GM18858 (cell line): Measurements from ENCODE around the gene WDR27.

ENCODE experiments used
- ATAC-seq: cut with Tn5 transposase; IDR thresholded peaks from one replicate; pipeline ENCODE4 v1.9.1; 2021; ENCODE audit not compliant: unreplicated experiment

The WDR27 gene

DNA sequence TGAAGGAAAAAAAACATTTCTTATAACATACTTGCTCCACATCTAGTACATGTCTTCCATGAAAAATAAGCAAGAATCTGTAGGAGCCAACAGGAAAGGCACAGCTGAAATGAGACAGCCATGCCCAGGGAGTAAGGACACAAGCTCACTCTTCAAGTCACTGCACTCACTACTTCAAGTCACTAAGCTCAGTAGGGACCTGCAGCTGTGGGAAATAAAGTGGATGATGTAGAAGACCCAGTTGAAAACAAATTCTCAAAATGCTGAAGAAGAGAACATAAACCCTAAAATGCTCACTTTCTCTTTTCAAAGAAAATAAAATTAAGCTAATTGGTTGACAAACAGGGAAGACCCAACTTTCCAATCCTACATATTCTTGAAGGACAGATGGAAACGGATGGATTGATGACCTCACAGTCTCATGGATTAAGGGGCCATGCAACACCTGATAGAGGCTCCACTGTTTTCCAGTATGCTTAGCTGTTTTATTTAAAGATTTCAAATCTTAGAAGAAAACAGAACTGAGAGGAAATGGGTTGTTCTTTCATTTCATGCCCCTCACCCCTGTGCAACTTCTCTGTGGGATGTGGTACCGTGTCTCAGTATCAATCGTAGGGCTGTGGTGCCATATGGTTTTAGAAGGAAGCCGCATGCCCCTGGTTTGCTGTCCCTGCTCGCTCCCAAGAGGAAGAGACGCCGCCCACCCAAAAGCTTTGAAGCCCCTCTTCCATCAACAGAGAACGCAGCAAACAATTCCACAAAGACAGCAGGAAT lies 133.3 kb downstream of the WDR27 start:
- ATAC-seq: peak; percentile 71

DNA sequence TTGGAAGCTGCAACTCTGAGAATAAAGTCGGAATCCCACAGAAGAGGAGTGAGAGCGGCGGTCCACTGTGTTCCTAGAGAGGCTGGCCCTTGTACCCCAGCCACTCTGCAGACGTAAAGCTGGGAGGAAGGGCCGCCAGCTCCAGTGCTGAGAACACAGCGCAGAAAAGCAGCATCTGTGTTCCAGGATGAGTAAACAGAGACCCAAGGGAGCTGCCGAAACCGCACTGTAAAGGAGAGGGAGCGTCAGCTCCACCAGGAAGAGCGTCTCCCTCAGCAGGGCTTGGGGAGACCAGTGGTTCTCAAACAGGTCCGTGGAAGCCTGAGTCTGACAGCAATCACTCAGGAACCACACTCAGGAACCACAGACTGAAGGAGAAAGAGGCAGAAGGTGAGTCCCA lies 134.0 kb downstream of the WDR27 start:
- no peak for ATAC-seq

DNA sequence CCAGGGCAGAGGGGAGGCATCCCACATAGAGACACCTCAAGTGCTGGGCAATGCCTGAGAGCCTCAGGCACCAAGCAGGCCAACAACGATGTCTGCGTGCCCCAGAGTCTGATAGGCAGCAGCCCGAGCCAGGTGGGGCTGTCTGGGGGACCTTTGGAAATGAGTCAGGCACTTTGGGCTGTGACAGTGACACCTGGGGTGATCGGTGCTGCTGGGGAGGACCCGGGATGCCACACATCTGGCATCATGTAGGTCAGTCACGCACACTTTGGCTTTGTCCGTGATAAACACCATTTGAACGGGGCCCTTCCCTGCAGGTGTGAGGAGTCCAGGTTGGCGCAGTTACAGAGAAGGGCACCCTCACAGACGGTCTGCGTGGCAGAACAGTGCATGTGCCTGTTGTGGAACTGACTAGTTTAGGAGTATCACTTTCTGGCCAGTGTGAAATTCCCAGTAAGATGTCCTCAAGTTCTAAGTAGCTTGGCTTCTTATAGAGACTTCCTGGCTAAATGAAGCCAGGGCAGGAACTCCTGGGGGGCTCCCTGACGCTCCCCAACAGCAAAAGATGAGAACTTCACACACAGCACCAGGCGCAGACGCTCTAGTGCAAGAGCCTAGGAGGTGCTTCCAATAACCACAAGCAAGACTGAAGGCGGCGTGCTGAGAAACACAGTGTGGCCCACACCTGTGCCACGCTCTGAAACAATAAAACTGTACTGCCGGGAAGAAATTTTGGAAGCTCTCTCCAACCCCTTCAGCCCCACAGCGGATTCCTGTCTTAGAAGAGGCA lies 134.7 kb downstream of the WDR27 start:
- no peak for ATAC-seq

DNA sequence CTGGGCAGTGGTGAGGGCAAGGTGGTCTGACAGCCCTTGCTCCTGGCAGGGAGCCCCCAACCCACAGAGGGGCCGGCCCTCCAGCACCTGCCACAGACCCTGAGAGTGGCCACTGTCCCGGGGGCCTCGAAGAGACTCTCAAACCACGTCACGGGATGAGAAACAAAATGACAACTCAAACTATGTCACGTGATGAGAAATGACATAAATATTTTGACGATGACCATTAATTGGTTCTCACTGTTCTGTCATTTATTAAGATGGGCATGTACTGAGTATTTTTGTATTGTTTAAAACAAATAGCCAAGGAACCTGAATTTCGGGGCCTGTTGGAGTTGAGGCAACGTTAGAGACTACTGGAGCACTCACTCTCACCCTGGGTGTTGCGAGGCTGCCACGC lies 135.5 kb downstream of the WDR27 start:
- ATAC-seq: no peak

DNA sequence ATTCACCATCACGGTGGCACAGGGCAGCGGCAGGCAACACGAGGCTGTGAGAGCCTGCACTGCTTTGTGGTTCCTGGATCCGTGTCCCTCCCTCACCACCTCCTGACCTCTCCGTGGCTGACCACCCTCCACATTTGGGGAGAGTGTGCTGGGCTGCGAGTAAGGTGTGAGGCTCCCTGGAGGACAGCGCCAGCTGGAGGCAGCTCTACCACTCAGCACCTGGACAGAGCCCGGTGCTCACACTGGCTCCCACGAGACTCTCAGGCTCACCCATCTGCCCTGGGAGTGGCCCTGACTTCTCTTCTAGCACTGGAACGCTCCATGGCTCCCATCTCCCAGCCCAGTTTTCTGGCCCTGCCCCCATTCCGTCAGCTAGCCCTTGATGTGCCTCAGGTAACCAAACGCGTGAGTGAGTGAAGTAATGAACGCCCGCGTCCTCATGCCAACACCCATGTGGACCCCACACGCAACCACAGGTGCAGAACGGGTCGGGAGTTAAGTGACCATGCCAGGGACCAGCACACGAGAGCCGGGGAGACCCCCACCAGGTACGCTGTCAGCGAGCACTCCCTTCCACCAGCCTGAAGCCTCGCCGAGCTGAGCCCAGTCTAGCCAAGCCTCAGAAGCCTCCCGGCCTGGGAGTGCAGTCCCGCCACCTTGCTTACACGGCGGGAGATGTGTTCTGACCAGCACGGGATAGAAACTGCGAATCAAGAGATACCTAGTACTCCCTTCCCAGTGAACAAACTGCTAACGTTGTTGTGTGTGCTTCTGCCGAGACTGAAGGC lies 137.2 kb downstream of the WDR27 start:
- ATAC-seq: no peak

DNA sequence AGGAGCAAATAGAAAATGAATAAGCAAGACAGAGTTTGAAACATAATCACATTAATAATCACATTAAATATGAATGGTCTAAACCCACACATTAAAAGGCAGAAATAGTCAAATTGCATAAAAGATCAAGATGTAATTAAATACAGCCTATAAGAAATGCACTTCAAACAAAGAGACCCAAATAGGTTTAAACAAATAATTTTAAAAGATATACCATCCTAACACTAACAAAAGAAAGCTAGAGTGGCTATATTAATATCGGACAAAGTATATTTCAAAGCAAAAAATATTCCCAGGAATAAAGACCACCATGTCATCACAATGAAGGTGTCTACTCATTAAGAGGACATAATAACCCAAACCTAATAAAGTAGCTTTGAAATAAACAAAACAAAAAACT lies 140.2 kb downstream of the WDR27 start:
- ATAC-seq: no peak

DNA sequence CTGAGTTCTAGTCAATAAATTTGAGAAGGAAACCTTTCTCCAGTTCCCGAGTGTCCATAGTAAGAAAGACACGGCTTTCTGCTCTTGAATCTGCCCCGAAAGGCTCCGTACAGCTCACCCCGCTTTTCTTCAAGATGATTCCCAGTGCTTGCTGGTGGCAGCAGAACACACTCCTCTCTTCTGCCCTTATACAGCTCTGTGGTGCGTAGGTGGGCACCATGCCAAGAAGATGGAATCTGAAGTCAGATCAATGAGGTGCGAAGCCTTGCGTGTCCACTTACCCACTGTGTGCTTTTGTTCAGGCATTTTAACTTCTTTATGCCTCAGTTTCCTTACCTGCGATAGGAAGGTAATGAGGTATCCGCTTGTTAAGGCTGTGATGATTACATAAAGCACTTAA lies 142.2 kb downstream of the WDR27 start:
- ATAC-seq: no peak

DNA sequence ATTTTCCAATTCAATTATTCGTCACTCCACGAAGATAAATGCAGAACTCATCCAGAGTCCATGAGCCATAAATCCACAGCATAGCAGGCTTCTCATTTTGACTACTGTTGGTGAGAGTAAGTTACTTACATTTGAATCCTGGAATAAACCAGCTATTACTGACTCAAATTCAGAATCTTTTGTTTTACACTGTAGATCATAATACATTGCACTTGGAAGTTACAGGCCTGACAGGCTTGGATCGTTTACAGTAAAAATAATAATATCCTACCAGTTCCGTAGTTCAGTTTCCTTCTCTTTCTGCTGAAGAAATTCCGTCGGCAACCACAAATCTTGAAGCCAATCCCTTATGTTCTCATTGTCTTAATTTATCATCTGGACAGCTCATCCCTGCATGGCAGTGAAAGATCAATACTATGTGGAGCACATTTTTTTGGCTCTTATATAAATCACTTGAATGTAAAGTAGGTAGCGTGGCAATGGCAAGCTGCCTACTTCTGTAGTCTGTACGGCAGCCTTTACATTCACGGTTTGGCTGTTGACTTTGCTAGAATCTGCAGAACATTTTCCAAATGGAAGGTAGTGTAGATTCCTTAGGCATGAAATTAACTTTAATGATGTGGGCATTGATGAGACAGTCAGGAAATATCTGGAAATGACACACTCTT lies 142.9 kb downstream of the WDR27 start:
- ATAC-seq: no peak

DNA sequence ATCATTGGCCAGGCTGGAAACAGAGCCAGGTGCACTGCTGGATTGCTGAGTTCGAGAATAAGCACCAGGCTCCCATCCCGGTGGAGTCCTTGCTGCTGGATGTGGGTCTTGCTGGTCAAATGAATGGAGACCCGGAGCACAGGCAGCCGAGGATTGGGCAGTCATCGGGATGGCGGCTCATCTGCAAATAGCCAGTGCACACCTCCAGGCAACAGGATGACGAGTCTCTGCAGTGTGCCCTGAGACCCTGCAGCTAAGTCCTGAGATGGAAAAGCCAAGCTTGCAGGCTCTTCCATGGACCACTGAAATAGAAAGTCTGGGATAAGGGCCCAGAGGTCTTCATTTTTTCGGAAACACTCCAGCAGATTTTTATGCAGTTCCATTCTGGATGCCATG lies 143.5 kb downstream of the WDR27 start:
- ATAC-seq: no peak

DNA sequence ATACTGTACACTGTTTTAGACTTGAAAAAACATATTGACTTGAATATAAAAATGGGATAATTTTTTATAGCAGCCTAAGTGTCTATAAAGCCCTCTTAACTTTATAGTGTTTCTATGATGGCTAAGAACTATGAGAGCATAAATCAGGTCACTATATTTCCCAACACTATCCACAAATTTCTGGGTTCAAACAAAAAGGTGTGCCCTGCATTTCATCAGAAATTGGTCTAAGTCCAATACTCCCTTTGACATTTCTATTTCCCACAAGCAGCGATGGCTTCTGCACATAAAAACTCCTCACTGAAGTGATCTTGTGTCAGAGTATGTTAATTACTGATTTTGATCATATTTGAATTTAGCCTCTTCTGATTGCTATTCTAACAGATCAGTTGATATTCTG lies 143.9 kb downstream of the WDR27 start:
- ATAC-seq: no peak

DNA sequence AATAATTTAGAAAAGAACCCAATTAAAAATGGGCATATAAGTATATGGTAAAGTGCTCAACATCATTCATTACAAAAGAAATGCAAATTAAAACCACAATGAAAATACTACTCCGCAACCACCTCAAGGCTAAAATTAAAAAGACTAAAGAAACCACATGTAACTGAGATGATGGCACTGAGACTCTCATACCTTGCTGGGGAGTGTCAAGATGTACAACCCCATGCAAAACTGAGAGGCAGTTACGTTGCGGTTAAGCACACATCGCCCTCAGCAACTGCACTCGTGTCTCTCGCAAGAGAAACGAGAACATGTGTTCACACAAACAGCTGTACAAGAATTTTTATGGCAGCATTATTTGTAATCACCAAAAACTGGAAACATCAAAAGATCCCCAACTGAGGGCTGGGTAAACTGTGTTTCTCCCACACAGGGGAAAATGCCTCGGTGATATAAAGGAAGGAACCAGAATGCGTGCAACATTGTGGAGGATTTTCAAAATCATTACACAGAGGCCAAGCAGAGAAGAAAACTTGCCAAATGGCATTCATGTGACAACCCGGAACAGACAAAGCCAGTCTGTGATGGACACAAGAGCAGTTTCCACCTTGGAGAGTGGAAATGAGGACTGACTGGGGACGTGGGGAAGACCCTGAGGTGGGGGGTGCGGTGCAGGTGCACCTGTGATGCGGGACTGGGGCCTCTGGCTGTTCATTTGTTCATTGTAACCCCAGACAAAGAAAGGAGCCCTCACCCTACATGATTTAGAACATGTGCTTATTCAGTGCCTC lies 144.9 kb downstream of the WDR27 start:
- peak; percentile 99 for ATAC-seq

DNA sequence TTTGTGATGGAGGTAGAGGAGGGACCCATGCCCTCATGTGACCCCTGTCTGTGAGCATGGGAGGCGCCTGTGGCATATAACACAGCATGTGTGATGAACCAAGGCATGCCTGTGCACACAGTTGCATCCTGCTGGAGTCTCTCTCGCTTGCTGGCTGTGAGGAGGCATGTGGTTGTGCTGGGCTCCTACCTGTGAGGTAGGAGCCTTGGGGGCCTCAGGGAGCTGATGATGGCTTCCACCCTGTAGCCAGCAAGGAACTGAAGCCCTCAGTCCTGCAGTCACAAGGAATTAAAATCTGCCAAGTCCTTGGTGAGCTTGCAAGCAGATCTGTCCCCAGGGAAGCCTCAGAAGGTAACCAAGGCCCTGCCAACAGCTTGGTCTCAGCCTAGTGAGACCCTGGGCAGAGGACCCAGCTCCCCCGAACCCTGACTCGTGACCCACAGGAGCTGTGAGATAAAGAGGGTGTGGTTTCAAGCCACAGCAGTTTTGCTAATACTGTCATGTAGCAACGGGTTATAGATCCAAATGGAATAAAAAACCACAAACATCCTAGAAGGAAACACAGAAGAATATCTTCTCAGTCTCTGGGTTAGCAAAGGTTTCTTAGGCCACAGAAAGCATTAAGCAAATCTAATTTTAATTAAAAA lies 145.7 kb downstream of the WDR27 start:
- ATAC-seq: no peak

DNA sequence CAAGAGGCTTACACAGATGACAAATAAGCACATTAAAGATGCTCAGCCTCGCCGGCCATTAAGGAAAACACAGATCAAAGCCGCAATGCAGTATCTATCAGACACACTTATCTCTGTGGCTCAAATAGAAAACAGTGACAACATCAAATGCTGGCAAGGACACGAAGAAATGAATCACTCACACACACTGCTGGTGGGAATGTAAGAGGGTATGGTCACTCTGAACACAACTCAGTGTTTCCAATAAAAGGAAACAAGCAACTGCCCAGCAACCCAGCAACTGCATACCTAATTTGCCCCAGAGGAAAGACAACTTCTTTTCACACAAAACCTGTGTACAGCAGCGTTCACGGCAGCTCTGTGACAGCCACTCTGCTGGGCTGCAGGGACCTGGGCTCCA lies 155.8 kb downstream of the WDR27 start:
- no peak for ATAC-seq

DNA sequence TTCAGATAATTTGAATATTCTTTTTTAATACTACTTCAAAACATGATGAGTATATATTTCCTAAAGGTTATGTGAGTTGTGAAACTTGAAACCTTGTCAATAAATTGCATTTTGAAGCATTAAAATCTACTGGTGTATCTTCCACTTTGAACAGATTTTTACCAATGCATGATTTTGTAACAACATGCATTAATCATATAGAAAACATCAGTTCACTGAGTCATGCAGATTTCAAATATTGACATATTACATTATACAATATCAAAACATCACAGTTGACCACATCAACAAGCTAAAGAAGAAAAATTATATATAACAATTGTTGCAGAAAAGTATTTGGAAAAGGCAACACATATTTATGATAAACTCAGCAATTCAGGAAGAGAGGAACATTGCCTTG lies 158.1 kb downstream of the WDR27 start:
- no peak for ATAC-seq

DNA sequence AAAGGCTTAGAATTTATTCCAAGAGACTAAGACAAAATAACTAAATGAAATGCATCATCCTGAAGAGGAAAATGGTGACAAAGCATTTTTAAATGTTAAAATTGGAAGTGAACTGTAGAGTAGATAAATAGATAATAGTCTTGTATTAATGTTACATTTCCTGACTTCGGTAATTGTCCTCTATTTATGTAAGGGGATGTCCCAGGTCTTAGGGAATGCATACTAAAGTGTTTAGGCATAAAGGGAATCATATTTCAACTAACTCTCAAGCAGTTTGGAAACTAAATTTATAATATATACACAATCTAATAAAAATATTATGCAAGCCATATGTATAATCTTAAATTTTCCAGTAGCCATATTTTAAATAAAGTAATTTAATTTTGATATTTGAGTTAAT lies 159.3 kb downstream of the WDR27 start:
- ATAC-seq: no peak

DNA sequence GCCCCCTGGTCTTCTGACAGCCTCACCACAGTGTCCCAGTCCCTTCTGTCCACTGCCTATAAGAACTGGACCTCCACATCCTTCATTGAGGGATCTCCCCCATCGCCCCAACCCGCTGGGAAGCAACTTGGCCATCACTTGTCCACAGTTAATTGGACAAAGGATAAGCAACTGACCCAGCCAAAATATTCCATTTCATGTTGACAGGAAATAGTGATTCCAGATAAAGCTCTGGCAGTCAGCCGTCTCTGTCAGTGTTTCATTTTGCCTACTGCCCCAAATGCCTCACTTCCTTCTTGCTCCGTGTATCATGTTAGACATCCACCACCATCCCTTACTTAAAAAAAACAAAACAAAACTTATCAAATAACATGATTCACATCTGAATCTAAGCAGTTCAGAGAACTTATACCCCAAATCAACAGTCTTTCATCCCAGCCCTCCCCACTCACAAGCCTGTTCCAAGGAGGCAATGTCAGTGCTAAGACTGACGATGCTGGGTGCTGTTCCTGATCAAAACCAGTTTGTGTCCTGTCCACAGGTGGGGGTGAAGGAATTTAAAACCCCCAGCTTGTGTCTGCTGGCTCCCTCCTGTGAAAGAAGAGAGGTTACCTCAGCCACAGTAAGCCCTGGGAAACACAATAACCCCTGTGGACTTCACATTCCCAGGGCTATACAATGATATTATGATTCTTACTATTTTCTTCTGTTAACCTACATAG lies 162.5 kb downstream of the WDR27 start:
- no peak for ATAC-seq

DNA sequence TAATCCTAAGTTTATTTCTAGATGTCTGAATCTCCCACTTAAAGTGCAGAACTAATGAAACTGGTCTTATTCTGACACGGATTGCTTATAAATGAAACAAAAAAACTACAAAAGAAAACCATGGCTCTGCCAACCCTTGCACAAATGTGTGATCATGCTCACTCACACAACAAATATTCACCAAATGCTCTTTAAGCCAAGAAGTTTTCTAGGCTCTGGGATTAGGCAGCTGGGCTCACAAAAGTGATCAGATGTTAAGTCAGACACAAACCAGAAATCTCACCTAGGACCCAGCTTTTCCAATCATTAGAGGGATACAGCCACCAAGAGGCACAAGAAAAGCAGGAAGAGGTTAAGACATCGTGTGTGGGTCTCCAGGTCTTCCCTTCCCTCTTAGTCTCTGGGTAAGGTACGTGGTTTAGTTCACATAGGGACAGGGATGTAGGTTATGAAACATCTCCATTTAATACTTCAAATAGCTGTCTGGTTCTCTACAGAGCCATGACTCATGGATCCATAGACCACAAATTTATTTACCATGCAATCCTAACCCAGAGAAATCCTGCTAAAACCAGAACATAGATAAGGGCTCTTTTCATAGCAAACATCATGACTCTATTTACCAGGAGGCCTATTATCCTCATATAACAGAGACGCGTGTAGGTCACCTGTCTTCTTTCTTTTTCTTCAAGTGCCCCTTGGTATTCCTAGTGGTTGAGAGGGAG lies 165.2 kb downstream of the WDR27 start:
- no peak for ATAC-seq

DNA sequence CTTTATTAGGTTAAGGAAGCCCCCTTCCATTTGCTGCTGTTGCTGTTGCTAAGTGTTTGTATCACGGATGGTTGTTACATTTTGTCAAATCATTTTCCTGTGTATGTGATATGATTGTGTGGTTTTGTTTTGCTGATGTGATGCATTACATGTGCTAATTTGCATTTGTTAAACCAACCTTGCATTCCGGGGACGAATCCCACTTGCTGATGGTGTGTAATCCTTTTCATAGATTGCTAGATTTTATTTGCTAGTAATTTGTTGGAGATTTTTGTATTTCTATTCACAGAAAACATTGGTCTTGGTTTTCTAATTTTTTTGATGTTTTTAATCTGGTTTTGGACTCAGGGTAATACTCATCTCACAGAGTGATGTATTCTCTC lies 167.8 kb downstream of the WDR27 start:
- ATAC-seq: no peak
